HG03565 (cell line): ENCODE data around the gene CHMP3.
"Not testable (repeated sequence)": the region's sequence is repeated elsewhere in the genome, so short reads cannot be mapped to it uniquely, and the experiment has no call there.

Experiments used
- ATAC-seq: cut with Tn5 transposase; IDR thresholded peaks from one replicate; pipeline ENCODE4 v1.9.1; 2021; ENCODE audit warnings: mild to moderate bottlenecking, moderate library complexity; ENCODE audit not compliant: unreplicated experiment

Gene CHMP3

GRCh38 chr2:86549963-86550725, 13.1 kb downstream of the CHMP3 start:
- not testable (repeated sequence) for ATAC-seq

DNA sequence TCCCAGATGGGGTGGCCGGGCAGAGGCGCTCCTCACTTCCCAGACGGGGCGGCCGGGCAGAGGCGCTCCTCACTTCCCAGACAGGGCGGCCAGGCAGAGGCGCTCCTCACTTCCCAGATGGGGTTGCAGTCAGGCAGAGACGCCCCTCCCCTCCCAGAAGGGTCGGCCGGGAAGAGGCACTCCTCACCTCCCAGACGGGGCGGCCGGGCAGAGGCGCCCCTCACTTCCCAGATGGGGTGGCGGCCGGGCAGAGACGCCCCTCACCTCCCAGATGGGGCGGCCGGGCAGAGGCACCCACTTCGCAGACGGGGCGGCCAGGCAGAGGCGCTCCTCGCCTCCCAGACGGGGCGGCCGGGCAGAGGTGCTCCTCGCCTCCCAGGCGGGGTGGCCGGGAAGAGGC, 13.8 kb downstream of the CHMP3 start:
- not testable (repeated sequence) for ATAC-seq

- ATAC-seq: not testable (repeated sequence)
Observed at GRCh38 chr2:86548913-86549396, 14.3 kb downstream of the CHMP3 start.

GRCh38 chr2:86548165-86548912, 14.9 kb downstream of the CHMP3 start:
- not testable (repeated sequence) for ATAC-seq

DNA sequence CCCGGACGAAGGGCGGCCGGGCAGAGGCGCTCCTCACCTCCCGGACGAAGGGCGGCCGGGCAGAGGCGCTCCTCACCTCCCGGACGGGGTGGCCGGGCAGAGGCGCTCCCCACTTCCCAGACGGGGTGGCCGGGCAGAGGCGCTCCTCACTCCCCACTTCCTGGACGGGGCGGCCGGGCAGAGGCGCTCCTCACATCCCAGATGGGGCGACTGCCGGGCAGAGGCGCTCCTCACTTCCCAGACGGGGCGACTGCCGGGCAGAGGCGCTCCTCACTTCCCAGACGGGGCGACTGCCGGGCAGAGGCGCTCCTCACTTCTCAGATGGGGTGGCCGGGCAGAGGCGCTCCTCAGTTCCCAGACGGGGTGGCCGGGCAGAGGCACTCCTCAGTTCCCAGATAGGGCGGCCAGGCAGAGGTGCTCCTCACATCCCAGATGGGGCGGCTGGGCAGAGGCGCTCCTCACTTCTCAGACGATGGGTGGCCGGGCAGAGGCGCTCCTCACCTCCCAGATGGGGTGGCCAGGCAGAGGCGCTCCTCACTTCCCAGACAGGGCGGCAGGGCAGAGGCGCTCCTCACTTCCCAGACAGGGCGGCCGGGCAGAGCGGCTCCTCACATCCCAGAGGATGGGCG, 17.8 kb downstream of the CHMP3 start:
- not testable (repeated sequence) for ATAC-seq

GRCh38 chr2:86544278-86545099, 18.8 kb downstream of the CHMP3 start:
- ATAC-seq: not testable (repeated sequence)

DNA sequence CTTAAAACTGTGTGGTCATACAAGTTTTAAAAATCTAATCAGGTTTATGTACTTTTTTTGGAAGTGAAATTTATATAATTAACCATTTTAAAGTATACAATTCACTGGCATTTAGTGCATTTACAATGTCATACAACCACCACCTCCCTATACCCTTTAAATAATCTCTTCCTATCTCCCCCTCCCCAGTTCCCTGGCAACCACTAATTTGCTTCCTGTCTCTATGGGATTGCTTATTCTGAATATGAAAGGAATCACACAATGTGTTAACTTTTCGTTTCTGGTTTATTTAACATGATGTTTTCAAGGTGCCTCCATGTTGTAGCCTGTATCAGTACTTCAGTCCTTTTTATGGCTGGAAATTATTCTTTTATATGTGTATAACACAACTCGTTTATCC, 19.4 kb downstream of the CHMP3 start:
- no peak for ATAC-seq

GRCh38 chr2:86543335-86543734, 19.9 kb downstream of the CHMP3 start:
- no peak for ATAC-seq

- no peak for ATAC-seq
Observed at GRCh38 chr2:86542814-86543213, 20.4 kb downstream of the CHMP3 start.

- no peak for ATAC-seq
Observed at GRCh38 chr2:86541334-86541733, 21.9 kb downstream of the CHMP3 start.

DNA sequence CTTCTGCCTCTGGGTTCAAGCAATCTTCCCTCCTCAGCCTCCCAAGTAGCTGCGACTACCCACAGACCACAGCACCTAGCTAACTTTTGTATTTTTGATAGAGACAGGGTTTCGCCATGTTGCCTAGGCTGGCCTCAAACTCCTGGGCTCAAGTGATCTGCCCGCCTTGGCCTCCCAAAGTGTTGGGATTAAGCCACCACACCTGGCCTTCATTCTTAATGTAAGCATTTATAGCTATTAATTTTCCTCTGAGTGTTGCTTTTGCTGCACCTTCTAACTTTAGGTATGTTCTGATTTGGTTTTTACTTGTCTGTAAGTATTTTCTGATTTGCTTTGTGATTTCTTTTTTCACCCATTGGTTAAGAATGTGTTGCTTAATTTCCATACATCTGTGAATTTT, 29.7 kb downstream of the CHMP3 start:
- ATAC-seq: no peak

GRCh38 chr2:86525421-86526340, 37.6 kb downstream of the CHMP3 start:
- ATAC-seq: no peak

DNA sequence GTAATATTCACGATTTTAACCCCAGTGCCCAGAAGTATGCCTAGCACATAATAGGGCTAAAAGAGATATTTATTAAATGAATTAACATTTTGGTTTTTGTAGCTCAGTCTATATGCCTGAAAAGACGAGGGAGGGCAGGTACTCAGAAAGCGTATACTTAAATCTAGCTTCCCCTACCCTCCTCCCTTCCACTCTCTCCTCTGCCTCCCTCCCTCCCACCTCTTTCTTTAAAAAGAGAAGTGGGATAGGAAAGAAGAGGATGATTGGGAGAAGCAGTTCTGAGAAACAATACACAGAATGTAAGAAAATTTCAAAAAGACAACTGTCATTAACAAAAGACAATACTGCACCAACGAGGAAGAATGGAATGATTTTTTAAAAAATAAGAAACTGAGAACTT, 39.8 kb downstream of the CHMP3 start:
- no peak for ATAC-seq

DNA sequence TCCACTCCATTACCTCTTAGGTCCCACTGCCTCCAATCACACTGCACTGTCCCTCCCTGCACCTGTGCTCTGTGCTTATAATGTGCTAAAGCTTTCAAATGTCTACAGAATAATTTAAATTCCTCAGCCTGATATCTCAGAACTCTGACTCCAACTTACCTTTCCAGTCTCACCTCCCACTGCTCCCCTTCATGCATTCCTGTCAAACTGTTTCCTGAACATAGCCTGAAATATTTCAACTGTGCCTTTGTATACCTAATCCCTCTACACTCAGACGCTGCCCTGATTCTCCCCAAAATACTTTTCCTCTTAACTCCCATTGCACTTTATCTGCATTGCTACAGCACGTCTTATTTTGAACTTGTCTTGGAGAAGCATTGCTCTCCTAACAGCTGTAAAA, 40.5 kb downstream of the CHMP3 start:
- no peak for ATAC-seq

GRCh38 chr2:86521922-86522321, 41.3 kb downstream of the CHMP3 start:
- no peak for ATAC-seq

- ATAC-seq: no peak
Observed at GRCh38 chr2:86520153-86520552, 43.1 kb downstream of the CHMP3 start.

- ATAC-seq: no peak
Observed at GRCh38 chr2:86519349-86519748, 43.9 kb downstream of the CHMP3 start.

- ATAC-seq: no peak
Observed at GRCh38 chr2:86518481-86518880, 44.8 kb downstream of the CHMP3 start.

- no peak for ATAC-seq
Observed at GRCh38 chr2:86513948-86514660, 49.1 kb downstream of the CHMP3 start.
